ENCODE results near the gene MPV17L. TPM values are rescaled to one million over a fixed set of nuclear protein-coding genes. Genes with fewer than 3 reads are reported as not detected.

Gene MPV17L
- total RNA-seq, 6 donors from 2014 or later, result 1.2 to 7.6 (median 2.4) TPM

- TF ChIP-seq CTCF (IDR thresholded peaks at IDR 0.05), result no peak
- Histone ChIP-seq H3K4me3 (no peak overlapping the region), H3K4me1 (peaks cover 0 to 2% (median 0%) of the 10 kb centered on the region in 4 donors), H3K9me3 (peaks cover 0 to 5% (median 2%) of the 10 kb centered on the region in 4 donors), H3K36me3 (no peaks in the 10 kb centered on the region), H3K27ac (no peak overlapping the region), H3K27me3 (no peaks in the 10 kb centered on the region)
- WGBS, 2 donors, result 83 to 91% methylated on average over 3 of the region's 3 CpGs
- ATAC-seq (ENCODE audit: low FRiP score in 2 of 2) (no peak), DNase-seq (no peak)
Measured at GRCh38 chr16:15444264-15444663, 48.7 kb downstream of the MPV17L start.

- DNase-seq (no peak), ATAC-seq (ENCODE audit: low FRiP score in 2 of 2) (no peak)
- Histone ChIP-seq H3K27me3 (no peaks in the 10 kb centered on the region), H3K9me3 (peaks cover 0 to 5% (median 2%) of the 10 kb centered on the region in 4 donors), H3K27ac (no peak overlapping the region), H3K4me1 (peaks cover 0 to 2% (median 0%) of the 10 kb centered on the region in 4 donors), H3K4me3 (no peak overlapping the region), H3K36me3 (no peaks in the 10 kb centered on the region)
- WGBS, 2 donors, result 85 to 89% methylated on average over 1 of the region's 1 CpG
- TF ChIP-seq EP300 (IDR thresholded peaks at IDR 0.05) (no peak), CTCF (IDR thresholded peaks at IDR 0.05) (no peak)
Measured at GRCh38 chr16:15445450-15445849, 49.9 kb downstream of the MPV17L start.

GRCh38 chr16:15446901-15447300 lies 51.3 kb downstream of the MPV17L start:
- no peaks in the 10 kb centered on the region for H3K36me3 ChIP-seq
- no peak overlapping the region for H3K27ac ChIP-seq
- 83 to 90% methylated on average over 5 of the region's 5 CpGs for WGBS, 2 donors
- peaks cover 0 to 5% (median 2%) of the 10 kb centered on the region in 4 donors for H3K9me3 ChIP-seq
- no peak for ATAC-seq (ENCODE audit: low FRiP score in 2 of 2)
- TF ChIP-seq POLR2A (IDR thresholded peaks at IDR 0.05) (no peak), POLR2AphosphoS5 (IDR thresholded peaks at IDR 0.05) (no peak), EP300 (IDR thresholded peaks at IDR 0.05) (no peak), CTCF (IDR thresholded peaks at IDR 0.05) (no peak)
- no peak for DNase-seq
- H3K4me3 ChIP-seq, result no peak overlapping the region
- peaks cover 0 to 2% (median 0%) of the 10 kb centered on the region in 4 donors for H3K4me1 ChIP-seq
- H3K27me3 ChIP-seq, result no peaks in the 10 kb centered on the region

- Histone ChIP-seq H3K36me3 (no peaks in the 10 kb centered on the region), H3K27ac (no peak overlapping the region), H3K27me3 (no peaks in the 10 kb centered on the region), H3K9me3 (peaks cover 0 to under 1% (median 0%) of the 10 kb centered on the region in 4 donors), H3K4me3 (no peak overlapping the region), H3K4me1 (no peaks in the 10 kb centered on the region)
- DNase-seq (no peak), ATAC-seq (ENCODE audit: low FRiP score in 2 of 2) (peak in 1 of 2 donors; percentile 50)
- 90% methylated on average over 6 of the region's 6 CpGs for WGBS, 2 donors
- TF ChIP-seq CTCF (IDR thresholded peaks at IDR 0.05) (no peak), EP300 (IDR thresholded peaks at IDR 0.05) (no peak), POLR2A (IDR thresholded peaks at IDR 0.05) (no peak), POLR2AphosphoS5 (IDR thresholded peaks at IDR 0.05) (no peak)
Measured at GRCh38 chr16:15450624-15451023, 55.1 kb downstream of the MPV17L start.

- 76 to 80% methylated on average over 10 of the region's 10 CpGs for WGBS, 2 donors
- no peaks in the 10 kb centered on the region for H3K36me3 ChIP-seq
- TF ChIP-seq CTCF (IDR thresholded peaks at IDR 0.05) (no peak), POLR2AphosphoS5 (IDR thresholded peaks at IDR 0.05) (no peak), EP300 (IDR thresholded peaks at IDR 0.05) (no peak), POLR2A (IDR thresholded peaks at IDR 0.05) (no peak)
- H3K4me1 ChIP-seq, result no peaks in the 10 kb centered on the region
- H3K9me3 ChIP-seq, result no peaks in the 10 kb centered on the region
- no peak overlapping the region for H3K27ac ChIP-seq
- H3K4me3 ChIP-seq, result no peak overlapping the region
- no peak for ATAC-seq (ENCODE audit: low FRiP score in 2 of 2)
- H3K27me3 ChIP-seq, result no peaks in the 10 kb centered on the region
- no peak for DNase-seq
Measured at GRCh38 chr16:15451098-15451731, 55.7 kb downstream of the MPV17L start.
